Muscle of back (tissue), 11 donors: ENCODE measurements around the gene SCAI. TPM values are rescaled to one million over a fixed set of nuclear protein-coding genes. Genes with fewer than 3 reads are reported as not detected.
A peak's percentile ranks its signal among the peaks of the same experiment; 100 is the strongest.
"Not testable (repeated sequence)": the region's sequence is repeated elsewhere in the genome, so short reads cannot be mapped to it uniquely, and the experiment has no call there.

ENCODE experiments used
- DNase-seq, 3 donors: peaks; one replicate each; pipeline versions ENCODE4 v3.0.0 to v3.0.0-alpha.2; 2013
- polyA plus RNA-seq, 10 donors: library from polyadenylated mRNA; unstranded; fragments of 120-200 nt; gene quantifications; one replicate each; pipeline ENCODE4 v1.2.1, GENCODE V29; 2013; ENCODE audit not compliant: insufficient read length in 10 of 10

Gene SCAI
- polyA plus RNA-seq, 10 donors: 5.4 to 12.0 (median 8.9) TPM

DNA sequence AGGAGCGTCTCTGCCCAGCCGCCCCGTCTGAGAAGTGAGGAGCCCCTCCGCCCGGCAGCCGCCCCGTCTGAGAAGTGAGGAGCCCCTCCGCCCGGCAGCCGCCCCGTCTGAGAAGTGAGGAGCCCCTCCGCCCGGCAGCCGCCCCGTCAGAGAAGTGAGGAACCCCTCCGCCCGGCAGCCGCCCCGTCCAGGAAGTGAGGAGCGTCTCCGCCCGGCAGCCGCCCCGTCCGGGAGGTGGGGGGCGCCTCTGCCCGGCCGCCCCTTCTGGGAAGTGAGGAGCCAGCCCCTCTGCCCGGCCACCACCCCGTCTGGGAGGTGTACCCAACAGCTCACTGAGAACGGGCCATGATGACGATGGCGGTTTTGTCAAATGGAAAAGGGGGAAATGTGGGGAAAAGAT, 34.8 kb downstream of the SCAI start:
- DNase-seq: not testable (repeated sequence)

DNA sequence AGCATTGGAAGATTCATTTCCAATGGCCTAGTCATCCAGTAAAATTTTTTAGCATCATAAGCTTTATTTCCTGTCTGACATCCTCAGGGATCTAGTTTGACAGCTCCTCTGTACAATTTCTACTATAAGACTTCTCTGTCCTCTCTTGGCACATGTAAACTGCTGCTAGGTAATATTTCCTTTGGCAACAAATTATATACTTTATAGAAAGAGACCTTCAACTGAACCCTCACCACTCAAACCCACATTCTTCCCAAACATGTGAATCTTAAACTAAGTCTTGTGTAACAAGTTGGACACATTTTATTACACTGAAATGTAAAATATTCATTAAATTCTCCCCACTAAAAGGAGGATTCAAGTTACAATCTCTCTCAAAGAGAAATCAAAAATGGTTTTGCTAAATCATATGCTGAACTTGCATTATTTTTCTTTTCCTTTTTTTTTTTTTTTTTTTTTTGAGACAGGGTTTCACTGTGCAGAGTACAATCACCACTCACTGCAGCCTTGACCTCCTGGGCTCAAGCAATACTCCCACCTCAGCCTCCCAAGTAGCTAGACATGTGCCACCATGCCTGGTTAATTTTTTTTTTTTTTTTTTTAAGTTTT, 36.9 kb downstream of the SCAI start:
- peak; percentile 23 to 70 (median 29) for DNase-seq

DNA sequence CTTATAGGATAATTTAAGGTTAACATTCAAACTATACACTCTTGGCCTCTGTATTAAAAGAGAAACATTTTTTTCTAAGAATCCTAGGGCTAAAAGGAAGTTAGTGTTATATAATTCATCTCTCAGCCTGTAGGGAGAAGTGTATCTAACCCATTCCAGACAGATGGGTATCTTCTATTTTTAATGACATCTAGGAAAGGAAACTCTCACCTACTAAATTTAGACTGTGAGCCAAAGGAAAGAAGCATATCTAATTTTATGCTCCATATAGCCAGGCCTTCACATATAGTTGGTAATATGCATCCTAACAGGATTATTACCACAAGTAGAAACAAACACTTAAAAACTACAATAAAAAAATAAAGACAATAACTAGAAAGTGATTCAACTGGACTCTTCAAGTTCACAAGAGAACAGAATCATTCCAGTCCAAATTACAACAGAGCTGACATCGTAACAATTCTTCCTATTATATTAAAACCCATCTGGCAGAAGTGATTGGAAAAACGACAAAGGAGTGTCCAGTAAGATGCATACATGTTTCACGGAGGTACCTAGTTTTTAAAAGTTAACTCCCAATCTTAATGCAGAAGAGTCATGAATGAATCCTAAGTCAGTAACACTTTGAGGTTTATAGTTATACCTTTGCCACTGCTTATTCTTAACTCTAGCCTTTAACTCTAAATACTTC, 39.4 kb downstream of the SCAI start:
- peak in 1 of 3 donors; percentile 52 for DNase-seq

DNA sequence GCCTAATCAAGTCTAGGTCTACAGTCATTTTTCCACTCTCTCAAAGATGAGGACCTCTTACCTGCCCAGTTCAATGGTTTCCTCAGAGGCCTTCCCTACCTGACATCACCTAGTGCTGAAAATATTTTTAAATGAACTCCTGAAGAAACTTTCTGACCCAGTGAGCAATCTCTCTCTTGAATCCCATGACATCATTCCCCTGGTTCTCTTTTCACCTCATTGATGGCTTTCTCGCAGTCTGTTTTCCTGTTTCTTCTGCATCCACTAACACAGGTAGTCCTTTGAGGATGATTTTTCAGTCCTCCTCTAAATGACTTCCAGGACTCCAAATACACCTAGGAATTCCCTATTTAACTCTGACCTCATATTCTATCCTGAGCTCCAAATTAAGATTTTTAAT, 40.3 kb downstream of the SCAI start:
- DNase-seq: no peak

DNA sequence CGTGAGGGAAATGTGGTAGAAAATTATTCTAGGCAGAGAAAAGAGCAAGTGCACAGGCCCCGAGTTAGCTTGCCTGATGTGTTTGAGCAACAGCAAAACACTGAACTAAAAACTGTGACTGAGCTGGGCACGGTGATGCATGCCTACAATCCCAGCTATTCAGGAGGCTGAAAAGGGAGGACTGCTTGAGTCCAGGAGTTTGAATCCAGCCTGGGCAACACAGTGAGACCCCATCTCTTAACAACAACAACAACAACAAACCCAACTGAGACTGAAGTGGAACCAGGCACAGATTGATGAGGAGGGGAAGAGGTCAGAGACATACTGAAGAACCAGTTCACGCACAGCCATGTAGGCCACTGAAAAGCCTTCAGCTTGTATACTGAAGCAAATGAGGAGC, 42.5 kb downstream of the SCAI start:
- DNase-seq: no peak

DNA sequence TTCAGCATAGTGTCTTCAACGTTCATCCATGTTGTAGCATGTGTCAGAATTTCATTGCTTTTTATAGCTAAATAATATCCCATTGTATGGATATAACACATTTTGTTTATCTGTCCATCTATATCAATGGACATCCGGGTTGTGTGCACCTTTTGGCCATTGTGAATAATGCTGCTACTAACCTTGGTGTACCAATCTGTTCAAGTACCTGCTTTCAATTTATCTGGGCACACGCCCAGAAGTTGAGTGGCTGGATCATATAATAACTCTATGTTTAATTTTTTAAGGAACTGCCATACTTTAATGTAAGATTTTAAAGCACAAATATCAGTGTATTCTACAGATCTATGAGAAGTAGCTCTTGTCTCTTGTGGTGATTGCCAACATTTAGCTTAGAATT, 43.5 kb downstream of the SCAI start:
- DNase-seq: no peak

DNA sequence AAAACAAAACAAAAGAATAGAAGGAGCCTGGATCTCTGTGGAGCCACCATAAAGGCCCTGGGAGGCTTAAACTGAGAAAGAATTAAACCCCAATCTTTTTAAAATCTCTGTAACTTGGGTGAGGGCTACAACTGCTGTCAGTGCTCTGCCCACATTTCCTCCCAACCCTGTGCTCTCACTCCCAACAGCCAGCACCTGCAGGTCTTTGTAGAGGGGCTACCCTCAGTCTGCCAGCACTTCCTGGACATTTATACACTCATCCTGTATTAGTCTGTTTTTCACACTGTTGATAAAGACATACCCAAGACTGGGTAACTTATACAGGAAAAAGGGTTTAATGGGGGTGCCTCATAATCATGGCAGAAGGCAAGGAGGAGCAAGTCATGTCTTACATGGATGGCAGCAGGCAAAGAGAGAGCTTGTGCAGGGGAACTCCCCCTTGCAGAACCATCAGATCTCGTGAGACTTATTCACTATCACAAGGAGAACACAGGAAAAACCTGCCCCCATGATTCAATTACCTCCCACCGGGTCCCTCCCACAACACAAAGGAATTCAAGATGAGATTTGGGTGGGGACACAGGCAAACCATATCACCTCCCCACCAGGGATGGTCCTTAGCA, 47.4 kb downstream of the SCAI start:
- no peak for DNase-seq

DNA sequence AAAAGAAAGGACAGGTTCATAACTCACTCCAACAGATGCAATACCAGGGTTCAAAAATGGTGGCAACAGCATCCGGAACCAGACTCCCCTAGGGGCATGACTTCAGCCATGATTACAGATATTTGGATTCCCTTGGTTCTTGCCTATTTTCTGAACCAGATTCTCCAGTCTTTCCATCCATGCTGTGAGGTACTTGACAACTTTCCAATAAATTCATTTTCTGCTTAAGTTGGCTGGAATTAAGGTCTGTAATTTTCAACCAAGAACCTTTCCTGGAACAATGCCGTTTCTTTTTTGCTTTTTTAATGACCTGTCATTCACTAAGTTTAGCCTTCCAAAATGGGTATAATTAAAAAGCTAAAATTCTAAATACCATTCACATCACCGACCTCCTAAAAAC, 52.2 kb downstream of the SCAI start:
- DNase-seq: no peak

DNA sequence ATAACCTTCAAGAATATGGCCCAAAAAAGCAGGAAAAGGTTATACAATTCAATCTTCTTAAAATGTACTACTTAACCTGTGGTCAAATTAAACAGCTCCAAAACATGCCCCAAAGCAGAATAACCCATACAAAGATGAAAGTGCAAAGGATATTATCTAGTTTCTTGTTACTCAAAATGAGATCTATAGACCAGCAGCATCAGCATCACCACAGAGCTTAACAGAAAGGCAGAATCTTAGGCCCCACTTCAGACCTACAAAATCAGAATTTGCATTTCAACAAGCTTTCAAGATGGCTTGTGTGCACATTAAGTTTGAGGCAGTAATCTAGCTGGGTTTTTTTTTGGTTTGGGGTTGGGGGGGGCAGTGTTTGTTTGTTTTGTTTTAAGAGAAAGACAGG, 54.0 kb downstream of the SCAI start:
- DNase-seq: no peak

DNA sequence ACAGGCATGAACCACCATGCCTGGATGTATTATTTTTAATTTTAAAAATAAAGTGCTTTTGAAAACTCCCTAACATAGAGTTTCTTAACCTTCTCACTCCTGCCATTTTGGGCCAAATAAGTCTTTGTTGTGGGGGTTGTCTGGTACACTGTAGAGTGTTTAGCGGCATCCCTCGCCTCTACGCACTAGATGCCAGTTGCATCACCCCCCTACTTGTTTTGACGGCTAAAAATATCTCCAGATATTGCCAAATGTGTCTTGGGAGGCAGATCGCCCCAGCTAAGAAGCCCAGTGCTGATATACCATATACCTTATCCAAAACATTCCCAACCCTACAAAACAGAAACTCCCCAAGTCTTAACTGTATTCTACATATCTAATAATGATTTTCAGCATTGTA, 54.6 kb downstream of the SCAI start:
- DNase-seq: no peak

DNA sequence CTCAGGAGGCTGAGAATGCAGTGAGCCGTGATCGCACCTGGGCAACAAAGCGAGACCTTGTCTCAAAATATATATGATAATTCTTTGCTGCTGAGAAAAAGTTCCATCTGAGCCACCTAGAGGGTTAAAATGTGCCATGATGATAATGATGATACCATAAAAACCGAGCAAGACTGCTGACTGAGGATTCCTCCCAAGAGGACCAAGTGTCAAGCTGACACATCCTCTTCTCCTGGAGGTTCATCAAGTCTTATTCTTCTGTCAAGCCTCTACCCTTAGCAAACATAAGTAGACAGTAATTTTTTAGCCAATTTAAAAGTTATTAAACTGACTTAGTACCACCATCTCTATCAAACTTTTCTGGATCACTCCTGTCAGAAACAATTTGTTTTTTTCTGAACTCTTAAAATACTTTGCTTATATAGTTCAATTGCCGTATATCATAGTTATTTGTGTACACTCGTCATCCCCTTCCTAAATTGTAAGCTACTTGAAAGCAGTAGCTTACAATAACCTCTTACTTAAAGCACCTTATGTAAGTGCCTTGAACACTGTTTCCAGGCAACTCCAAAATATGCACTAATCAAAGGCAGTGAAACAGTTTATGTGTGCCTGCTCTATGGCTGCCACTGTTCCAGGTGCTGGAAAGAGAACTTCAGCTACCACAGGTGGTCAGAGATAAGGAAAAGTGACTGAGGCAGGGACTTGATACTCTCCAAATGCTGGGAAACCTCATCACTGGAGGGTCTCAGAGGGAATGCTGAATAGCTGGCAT, 57.4 kb downstream of the SCAI start:
- no peak for DNase-seq

DNA sequence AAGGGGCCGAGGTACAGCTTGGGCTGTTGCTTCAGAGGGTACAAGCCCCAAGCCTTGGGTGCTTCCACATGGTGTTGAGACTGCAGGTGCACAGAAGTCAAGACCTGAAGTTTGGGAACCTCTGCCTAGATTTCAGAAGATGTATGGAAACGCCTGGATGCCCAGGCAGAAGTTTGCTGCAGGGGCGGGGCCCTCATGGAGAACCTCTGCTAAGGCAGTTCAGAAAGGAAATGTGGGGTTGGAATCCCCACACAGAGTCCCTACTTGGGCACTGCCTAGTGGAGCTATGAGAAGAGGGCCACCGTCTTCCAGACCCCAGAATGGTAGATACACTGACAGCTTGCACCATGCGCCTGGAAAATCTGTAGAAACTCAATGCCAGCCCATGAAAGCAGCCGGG, 61.1 kb downstream of the SCAI start:
- DNase-seq: not testable (repeated sequence)

DNA sequence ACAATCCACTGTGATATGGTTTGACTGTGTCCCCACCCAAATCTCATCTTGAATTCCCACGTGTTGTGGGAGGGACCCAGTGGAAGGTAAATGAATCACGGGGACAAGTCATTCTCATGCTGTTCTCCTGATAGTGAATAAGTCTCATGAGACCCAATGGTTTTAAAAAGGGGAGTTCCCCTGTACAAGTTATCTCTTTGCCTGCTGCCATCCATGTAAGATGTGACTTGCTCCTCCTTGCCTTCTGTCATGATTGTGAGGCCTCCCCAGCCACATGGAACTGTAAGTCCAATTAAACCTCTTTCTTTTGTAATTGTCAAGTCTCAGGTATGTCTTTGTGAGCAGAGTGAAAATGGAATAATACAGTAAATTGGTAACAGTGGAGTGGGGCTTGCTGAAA, 62.5 kb downstream of the SCAI start:
- not testable (repeated sequence) for DNase-seq

DNA sequence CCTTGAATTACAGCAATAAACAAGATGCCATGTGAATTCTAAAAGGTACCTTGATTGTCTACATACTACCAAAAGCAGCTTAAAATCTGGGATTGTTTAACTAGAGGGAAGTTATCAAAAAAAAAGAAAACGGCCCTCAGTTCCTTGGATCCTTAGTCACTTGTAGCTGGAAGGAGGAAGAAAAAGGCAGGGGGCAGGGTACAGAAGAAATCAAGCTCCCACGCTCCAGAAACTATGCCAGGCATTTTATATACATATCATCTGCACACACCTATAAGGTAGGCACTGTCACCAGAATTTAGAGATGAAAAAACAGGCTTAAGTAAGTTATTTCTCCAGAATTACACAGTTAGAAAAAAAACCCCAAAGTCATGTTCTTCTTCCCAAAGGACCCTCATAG, 63.4 kb downstream of the SCAI start:
- DNase-seq: no peak

DNA sequence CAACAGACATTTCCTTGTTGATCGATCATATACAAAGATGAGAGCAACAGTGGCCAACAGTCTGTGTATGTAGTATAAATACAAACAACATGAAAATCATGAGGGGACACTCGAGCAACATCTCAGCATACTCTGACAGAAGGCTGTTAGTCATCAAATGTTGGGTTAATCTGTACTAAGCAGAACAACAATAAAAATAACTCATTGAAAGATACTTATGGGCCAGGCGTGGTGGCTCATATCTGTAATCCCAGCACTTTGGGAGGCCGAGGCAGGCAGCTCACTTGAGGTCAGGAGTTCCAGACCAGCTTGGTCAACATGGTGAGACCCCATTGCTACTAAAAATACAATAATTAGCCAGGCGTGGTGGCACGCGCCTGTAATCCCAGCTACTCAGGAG, 67.3 kb downstream of the SCAI start:
- DNase-seq: no peak

DNA sequence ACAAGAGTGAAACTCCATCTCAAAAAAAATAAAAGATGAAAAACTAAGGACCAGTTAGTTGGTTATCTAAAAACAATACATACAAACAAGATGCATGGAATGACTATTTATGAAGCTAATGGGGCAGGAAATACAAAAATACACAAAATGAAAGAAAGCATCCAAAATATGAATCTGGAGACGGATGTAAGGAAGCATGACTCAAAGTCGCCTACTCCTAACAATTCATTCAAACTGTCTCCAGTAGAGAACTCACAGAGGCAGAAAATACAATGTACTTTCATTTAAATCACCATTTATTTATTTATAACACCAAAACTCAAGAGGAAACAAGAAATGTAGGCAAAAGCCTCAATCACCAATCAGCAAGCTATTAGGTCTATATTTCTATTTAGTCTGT, 68.4 kb downstream of the SCAI start:
- no peak for DNase-seq

DNA sequence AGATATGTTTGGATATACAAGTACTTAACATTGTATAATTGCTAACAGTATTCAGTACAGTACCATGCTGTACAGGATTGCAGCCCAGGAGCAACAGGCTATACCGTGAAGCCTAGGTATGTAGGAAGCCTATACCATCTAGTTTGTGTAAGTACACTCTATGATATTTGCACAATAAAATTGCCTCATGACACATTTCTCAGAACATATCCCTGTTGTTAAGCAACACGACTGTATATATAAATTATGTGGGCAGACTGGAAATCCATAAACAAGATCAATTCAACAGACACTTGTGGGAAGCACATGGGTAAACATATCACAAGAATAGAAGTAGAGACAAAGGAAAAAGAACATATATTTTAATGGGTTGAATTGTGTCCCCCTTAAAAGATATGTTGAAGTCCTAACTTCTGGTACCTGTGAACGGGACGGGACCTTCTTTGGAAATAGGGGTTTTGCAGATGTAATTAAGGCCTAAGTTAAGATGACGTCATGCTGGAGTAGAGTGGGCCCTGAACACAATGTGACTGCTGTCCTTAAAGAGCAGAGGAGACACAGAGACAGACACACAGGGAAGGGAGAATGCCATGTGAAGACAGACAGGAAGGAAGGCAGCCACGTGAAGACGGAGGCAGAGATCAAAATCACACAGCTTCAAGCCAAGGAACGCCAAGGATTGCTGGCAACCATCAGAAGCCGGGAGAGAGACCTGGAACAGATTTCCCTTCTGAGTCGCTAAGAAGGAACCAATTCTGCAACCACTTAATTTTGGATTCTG, 76.3 kb downstream of the SCAI start:
- peak in 2 of 3 donors; percentile 26 to 48 for DNase-seq

DNA sequence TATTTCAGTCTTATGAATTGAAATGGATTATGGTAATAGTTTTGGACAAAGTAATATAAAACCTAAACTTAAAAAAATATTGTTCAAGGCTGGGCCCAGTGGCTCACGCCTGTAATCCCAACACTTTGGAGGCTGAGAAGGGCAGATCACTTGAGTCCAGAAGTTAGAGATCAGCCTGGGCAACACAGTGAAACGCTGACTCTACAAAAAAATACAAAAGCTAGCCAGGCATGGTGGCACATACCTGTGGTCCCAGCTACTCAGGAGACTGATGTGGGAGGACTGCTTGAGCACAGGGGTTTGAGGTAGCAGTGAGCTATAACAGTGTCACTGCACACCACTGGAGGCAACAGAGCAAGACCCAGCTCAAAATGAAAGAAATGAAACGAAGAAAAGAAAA, 81.9 kb downstream of the SCAI start:
- DNase-seq: no peak

DNA sequence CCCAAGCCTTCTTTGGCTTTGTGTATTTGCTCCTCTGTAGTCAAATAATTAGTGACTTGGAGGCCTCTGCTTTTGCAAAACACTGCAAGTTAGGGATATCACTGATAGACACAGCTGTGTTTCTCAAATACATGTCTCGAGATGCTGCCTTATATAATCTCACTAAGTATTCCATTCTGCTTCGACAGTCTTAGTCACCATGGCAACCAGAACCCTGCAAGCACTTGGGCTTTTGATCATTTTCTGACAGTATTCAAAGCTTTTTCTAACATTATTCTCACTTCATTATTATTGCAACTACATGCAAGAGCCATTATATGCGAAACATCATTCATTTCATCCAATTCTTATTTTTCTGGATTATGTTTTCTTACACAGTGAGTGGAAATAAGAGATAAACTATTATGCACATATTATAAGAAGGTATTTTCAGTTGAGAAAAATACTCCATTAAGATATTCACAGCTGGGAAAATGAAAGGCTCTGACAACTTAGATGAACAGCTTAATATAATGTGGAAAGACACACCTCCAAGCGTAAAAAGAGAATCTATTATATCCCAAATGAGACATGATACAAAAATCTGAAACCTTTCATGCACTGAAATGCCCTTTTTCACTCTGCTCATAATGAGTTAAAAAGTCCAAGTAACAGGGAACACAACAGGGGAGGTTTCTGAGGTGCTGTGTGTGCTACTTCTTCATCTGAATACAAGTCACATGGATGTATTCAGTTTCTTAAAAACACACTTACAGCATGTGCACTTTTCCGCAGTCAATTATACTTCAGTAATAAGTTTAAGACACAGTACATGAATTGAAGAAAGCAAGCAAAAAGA, 93.9 kb downstream of the SCAI start:
- no peak for DNase-seq

DNA sequence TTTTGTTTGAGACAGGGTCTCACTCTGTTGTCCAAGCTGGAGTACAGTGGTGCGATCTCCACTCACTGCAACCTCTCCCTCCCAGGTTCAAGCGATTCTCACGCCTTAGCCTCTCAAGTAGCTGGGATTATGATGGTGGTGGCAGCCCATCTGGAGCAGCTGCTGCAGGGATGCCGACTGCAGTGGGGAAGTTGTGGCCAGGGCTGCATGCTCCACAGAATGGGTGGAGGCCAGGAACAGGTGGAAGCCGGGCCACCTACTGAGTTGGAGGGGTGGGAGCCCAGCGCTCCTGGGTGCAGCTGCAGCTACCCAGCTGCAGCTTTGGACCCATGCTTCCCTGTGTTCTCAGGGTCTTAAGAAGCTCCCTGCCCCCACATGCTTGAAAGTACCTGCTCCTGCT, 99.7 kb downstream of the SCAI start:
- DNase-seq: no peak

DNA sequence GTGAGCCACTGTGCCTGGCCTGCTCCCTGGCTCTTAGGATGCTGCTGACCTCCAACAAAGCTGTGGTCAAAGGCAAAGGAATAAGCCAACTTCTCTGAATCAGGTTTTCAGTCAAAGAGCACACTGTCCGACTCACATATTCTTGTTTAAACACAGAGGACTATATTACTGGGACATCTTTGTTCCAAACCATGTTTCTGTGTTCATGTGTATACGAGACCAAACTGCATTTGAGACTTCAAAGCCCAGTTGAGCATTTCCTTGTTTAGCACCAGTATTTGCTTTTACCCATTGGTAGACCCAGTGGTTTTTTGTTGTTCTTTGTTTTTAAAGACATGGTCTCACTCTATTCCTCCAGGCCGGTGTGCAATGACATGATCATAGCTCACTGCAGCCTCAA, 100.2 kb downstream of the SCAI start:
- no peak for DNase-seq
